GM19043 (cell line): ENCODE data around the gene GPR34.
"Not testable (repeated sequence)": the region's sequence is repeated elsewhere in the genome, so short reads cannot be mapped to it uniquely, and the experiment has no call there.

ENCODE experiments used
- ATAC-seq: cut with Tn5 transposase; IDR thresholded peaks from one replicate; pipeline ENCODE4 v1.9.1; 2021; ENCODE audit warnings: low read depth; ENCODE audit not compliant: unreplicated experiment

GPR34 gene

GRCh38 chrX:41692162-41692749 lies 3.5 kb downstream of the GPR34 start:
- no peak for ATAC-seq

GRCh38 chrX:41693024-41693423 lies 4.3 kb downstream of the GPR34 start:
- ATAC-seq = no peak

GRCh38 chrX:41695426-41695825 lies 6.7 kb downstream of the GPR34 start:
- no peak for ATAC-seq

- ATAC-seq = no peak
Measured at GRCh38 chrX:41703574-41704029, 14.8 kb downstream of the GPR34 start.

GRCh38 chrX:41705042-41705441 lies 16.3 kb downstream of the GPR34 start:
- no peak for ATAC-seq

GRCh38 chrX:41705680-41706374 lies 17.1 kb downstream of the GPR34 start:
- peak; percentile 84 for ATAC-seq

GRCh38 chrX:41707218-41707617 lies 18.4 kb downstream of the GPR34 start:
- no peak for ATAC-seq

GRCh38 chrX:41708486-41708885 lies 19.7 kb downstream of the GPR34 start:
- no peak for ATAC-seq

- no peak for ATAC-seq
Measured at GRCh38 chrX:41711021-41711667, 22.4 kb downstream of the GPR34 start.

- no peak for ATAC-seq
Measured at GRCh38 chrX:41716222-41716621, 27.4 kb downstream of the GPR34 start.

GRCh38 chrX:41716767-41717473 lies 28.1 kb downstream of the GPR34 start:
- no peak for ATAC-seq

- no peak for ATAC-seq
Measured at GRCh38 chrX:41718481-41719235, 29.9 kb downstream of the GPR34 start.

GRCh38 chrX:41719610-41720009 lies 30.8 kb downstream of the GPR34 start:
- ATAC-seq = not testable (repeated sequence)

- ATAC-seq = peak; percentile 80
Measured at GRCh38 chrX:41720125-41720779, 31.5 kb downstream of the GPR34 start.

- ATAC-seq = no peak
Measured at GRCh38 chrX:41721590-41721989, 32.8 kb downstream of the GPR34 start.

GRCh38 chrX:41722214-41722613 lies 33.4 kb downstream of the GPR34 start:
- ATAC-seq = no peak

GRCh38 chrX:41722816-41723618 lies 34.2 kb downstream of the GPR34 start:
- ATAC-seq = no peak

- no peak for ATAC-seq
Measured at GRCh38 chrX:41723826-41724225, 35.1 kb downstream of the GPR34 start, which contains the start of gene GPR82. Gene GPR82 (plus strand): TSS chrX:41724181. CDS start chrX:41727027, 2,846 bp downstream.

GRCh38 chrX:41728125-41728524 lies 39.4 kb downstream of the GPR34 start:
- ATAC-seq = no peak
